Spleen (tissue), 11 donors: ENCODE measurements around the gene ZSCAN21. TPM values are rescaled to one million over a fixed set of nuclear protein-coding genes. Genes with fewer than 3 reads are reported as not detected.

Source experiments
- DNase-seq: peaks from one replicate; pipeline ENCODE4 v3.0.0-alpha.2; 2020
- H3K27ac ChIP-seq, 8 donors: fragments of 200-600 bp; sonication (generic) in 7 of 8; 1 replicate in 4 of 8; 2 replicates in 4 of 8; pipeline versions ENCODE4 v1.5.0 to v1.8.0; 2016 to 2021; ENCODE audit warnings: inconsistent platforms in 4 of 8, mild to moderate bottlenecking in 4 of 8, moderate library complexity in 1 of 8
- H3K27me3 ChIP-seq, 7 donors: fragments of 200-600 bp; sonication (generic) in 6 of 7; replicated peaks in 1 of 7; 1 replicate in 4 of 7; 2 replicates in 3 of 7; pipeline versions ENCODE4 v1.5.0 to v1.8.0; 2016 to 2021; ENCODE audit warnings: inconsistent platforms in 3 of 7, mild to moderate bottlenecking in 1 of 7
- H3K36me3 ChIP-seq, 6 donors: fragments of 200-600 bp; sonication (generic) in 5 of 6; 1 replicate in 4 of 6; 2 replicates in 2 of 6; pipeline versions ENCODE4 v1.5.0 to v1.8.0; 2016 to 2021; ENCODE audit warnings: inconsistent platforms in 2 of 6
- H3K4me1 ChIP-seq, 6 donors: fragments of 200-600 bp; sonication (generic) in 5 of 6; 1 replicate in 3 of 6; 2 replicates in 3 of 6; pipeline versions ENCODE4 v1.5.0 to v1.8.0; 2016 to 2021; ENCODE audit warnings: inconsistent platforms in 3 of 6
- H3K4me3 ChIP-seq, 8 donors: fragments of 200-600 bp; sonication (generic) in 7 of 8; 1 replicate in 4 of 8; 2 replicates in 4 of 8; pipeline versions ENCODE4 v1.5.0 to v1.8.0; 2016 to 2021; ENCODE audit warnings: inconsistent platforms in 4 of 8, mild to moderate bottlenecking in 4 of 8, moderate library complexity in 2 of 8
- H3K9me3 ChIP-seq, 8 donors: fragments of 200-600 bp; sonication (generic) in 7 of 8; 1 replicate in 4 of 8; 2 replicates in 4 of 8; pipeline versions ENCODE4 v1.5.0 to v1.8.0; 2016 to 2021; ENCODE audit warnings: inconsistent platforms in 4 of 8
- POLR2A ChIP-seq, 3 donors: fragments of 450-650 bp; IDR thresholded peaks; one replicate each; pipeline ENCODE4 v1.5.1; 2017; ENCODE audit warnings: antibody characterized with exemption in 3 of 3, mild to moderate bottlenecking in 1 of 3
- POLR2AphosphoS5 ChIP-seq, 3 donors: sonication (generic); formaldehyde crosslinking; IDR thresholded peaks; one replicate each; pipeline ENCODE4 v1.5.1; 2017; ENCODE audit warnings: antibody characterized with exemption in 3 of 3
- WGBS, 5 donors: extraction: QIAGEN DNeasy Blood & Tissue Kit in 3 of 5; methylation state at CpG; one replicate each; pipeline versions ENCODE4 v1.1.5 to v1.1.7; 2013 to 2018; 5-methylcytosine and 5-hydroxymethylcytosine counted together
- intact Hi-C: fragments of 100-400 bp; cut with DNase I; formaldehyde crosslinking; loops from one replicate; pipeline ENCODE4 v1.15.0; 2023; ENCODE audit warnings: low total_unique reads
- microRNA-seq, 3 donors: library from miRNA; unstranded; fragments of <30 nt; microRNA quantifications; one replicate each; pipeline versions ENCODE4 to v1.1.0, GENCODE V29; 2019 to 2020
- polyA plus RNA-seq, 3 donors: library from polyadenylated mRNA; stranded (reverse); fragments of 200-250 nt; gene quantifications; one replicate each; pipeline ENCODE4 v1.2.1, GENCODE V29; 2013
- small RNA-seq, 4 donors: library from RNA; depleted of rRNA; stranded (forward); fragments of <200 nt; gene quantifications; one replicate each; pipeline ENCODE3, GENCODE V24; 2016
- total RNA-seq, 7 donors: library from RNA; depleted of rRNA in 3 of 7; stranded (reverse); fragments of >200 nt in 3 of 7; fragmentation: NEBNext Ultra II Directional in 4 of 7; extraction: Animal tissue kit (Norgen Biotek cat#: 25700) in 4 of 7; gene quantifications; one replicate each; pipeline versions ENCODE4 v1.1.0 to v1.2.1, GENCODE V29; 2016 to 2021
- TF ChIP-seq, protein P1 (sequence below), 11 experiments: fragments of 200-600 bp in 7 of 11; fragments of 450-650 bp in 4 of 11; sonication (generic) in 4 of 11; IDR thresholded peaks in 8 of 11; conservative IDR thresholded peaks in 3 of 11; 1 replicate in 7 of 11; 2 replicates in 4 of 11; pipeline versions ENCODE4 v1.4.0 to v1.8.0; 2016 to 2021; ENCODE audit warnings: antibody characterized with exemption in 11 of 11, inconsistent platforms in 4 of 11, mild to moderate bottlenecking in 1 of 11
- donor health status: healthy with polysubstance abuse.
- donor health status: DM: no; HTN: no; CAD: no; lungs with moderate emphysema.
- donor health status: DM: no; HTN: no; CAD: no.
- donor health status: Bipolar disorder and iron deficiency.
- donor health status: healthy.
- donor health status: DM: no; HTN: no; CAD: no.
- donor health status: DM: yes; HTN: yes; CAD: no.

ZSCAN21 gene
- total and polyA plus RNA-seq, 10 donors: 3.7 to 14.3 (median 8.6) TPM

DNA sequence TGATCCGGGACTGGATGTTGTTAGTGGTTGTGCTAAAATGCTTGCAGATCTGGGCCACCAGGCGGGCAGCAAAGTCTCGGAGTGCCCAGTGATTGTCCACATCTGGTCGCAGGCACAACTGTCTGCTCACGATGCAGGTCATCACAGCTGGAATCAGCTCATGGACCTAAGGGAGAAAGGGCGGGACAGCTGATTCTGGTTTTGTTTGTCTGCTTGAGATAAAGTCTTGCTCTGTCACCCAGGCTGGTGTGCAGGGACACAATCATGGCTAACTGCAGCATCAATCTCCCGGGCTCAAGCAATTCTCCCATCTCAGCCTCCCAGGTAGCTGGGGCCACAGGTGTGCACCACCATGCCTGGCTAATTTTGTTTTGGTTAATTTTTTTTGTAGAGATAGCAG is 61.6 kb downstream of the ZSCAN21 start:
- 90 to 97% (median 95%) methylated on average over 6 to 7 of the region's 7 CpGs for WGBS, 5 donors
- TF ChIP-seq POLR2AphosphoS5 (IDR thresholded peaks at IDR 0.05) (no peak), POLR2A (IDR thresholded peaks at IDR 0.05) (no peak)
- TF ChIP-seq, protein P1, sequence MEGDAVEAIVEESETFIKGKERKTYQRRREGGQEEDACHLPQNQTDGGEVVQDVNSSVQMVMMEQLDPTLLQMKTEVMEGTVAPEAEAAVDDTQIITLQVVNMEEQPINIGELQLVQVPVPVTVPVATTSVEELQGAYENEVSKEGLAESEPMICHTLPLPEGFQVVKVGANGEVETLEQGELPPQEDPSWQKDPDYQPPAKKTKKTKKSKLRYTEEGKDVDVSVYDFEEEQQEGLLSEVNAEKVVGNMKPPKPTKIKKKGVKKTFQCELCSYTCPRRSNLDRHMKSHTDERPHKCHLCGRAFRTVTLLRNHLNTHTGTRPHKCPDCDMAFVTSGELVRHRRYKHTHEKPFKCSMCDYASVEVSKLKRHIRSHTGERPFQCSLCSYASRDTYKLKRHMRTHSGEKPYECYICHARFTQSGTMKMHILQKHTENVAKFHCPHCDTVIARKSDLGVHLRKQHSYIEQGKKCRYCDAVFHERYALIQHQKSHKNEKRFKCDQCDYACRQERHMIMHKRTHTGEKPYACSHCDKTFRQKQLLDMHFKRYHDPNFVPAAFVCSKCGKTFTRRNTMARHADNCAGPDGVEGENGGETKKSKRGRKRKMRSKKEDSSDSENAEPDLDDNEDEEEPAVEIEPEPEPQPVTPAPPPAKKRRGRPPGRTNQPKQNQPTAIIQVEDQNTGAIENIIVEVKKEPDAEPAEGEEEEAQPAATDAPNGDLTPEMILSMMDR (IDR thresholded peaks at IDR 0.05 in 8 of 11, conservative IDR thresholded peaks at IDR 0.05 in 3 of 11): no peak
- Histone ChIP-seq H3K4me1 (no peaks in the 10 kb centered on the region), H3K36me3 (peaks cover 0 to 93% (median 78%) of the 10 kb centered on the region in 6 donors), H3K9me3 (no peaks in the 10 kb centered on the region), H3K27me3 (no peaks in the 10 kb centered on the region), H3K4me3 (no peak overlapping the region), H3K27ac (no peak overlapping the region)
- no peak for DNase-seq
- intact Hi-C loops: no loop called here

- no peak for DNase-seq
- peaks cover 0 to 85% (median 73%) of the 10 kb centered on the region in 6 donors for H3K36me3 ChIP-seq
- 77 to 90% (median 87%) methylated on average over 8 to 13 of the region's 13 CpGs for WGBS, 5 donors
Measured at GRCh38 chr7:100111914-100112313, 62.3 kb downstream of the ZSCAN21 start.

More at GRCh38 chr7:100111914-100112313, 62.3 kb downstream of the ZSCAN21 start:
- no peak overlapping the region for H3K27ac ChIP-seq
- no peak overlapping the region for H3K4me3 ChIP-seq
- TF ChIP-seq POLR2AphosphoS5 (IDR thresholded peaks at IDR 0.05): peak in 1 of 3 donors; percentile 34
- TF ChIP-seq, protein P1 (IDR thresholded peaks at IDR 0.05 in 8 of 11, conservative IDR thresholded peaks at IDR 0.05 in 3 of 11): no peak
- H3K27me3 ChIP-seq: no peaks in the 10 kb centered on the region
- H3K4me1 ChIP-seq: no peaks in the 10 kb centered on the region
- no peaks in the 10 kb centered on the region for H3K9me3 ChIP-seq
- intact Hi-C loops: no loop called here

Small RNA genes within 50 kb of the gene (microRNA-seq; reads per million reads assigned to microRNA genes)
- gene MIR106B (1,787 to 4,141 (median 2,143) reads per million in 3 donors), gene MIR25 (490 to 708 (median 499) reads per million in 3 donors), gene MIR93 (2,951 to 5,803 (median 3,862) reads per million in 3 donors)

Small RNA genes within 50 kb of the gene (small RNA-seq; reads per million reads assigned to genes)
- gene MIR106B: 45.6 to 71.3 (median 61.7) reads per million in 4 donors
- 1,337 to 2,011 (median 1,753) reads per million in 4 donors for gene MIR25
- 81.4 to 113 (median 106) reads per million in 4 donors for gene MIR93

Other genes starting within 250 kb of the ZSCAN21 start
- 1 to 10 TPM in 1 of 7 donors, under 1 TPM in 1, not detected in 5; 0.39 to 1.2 TPM for gene CYP3A43, start 221.8 kb upstream of the ZSCAN21 start, total RNA-seq
- gene CYP3A43, start 221.8 kb upstream of the ZSCAN21 start, polyA plus RNA-seq: not detected
- gene OR2AE1, start 172.7 kb upstream of the ZSCAN21 start, total RNA-seq: under 1 TPM in 1 of 7 donors, not detected in 6; 0.94 TPM
- gene OR2AE1, start 172.7 kb upstream of the ZSCAN21 start, polyA plus RNA-seq: not detected
- gene TRIM4, start 130.2 kb upstream of the ZSCAN21 start, total RNA-seq: 10 to 100 TPM; 34.7 to 58.5 (median 40.3) TPM
- gene TRIM4, start 130.2 kb upstream of the ZSCAN21 start, polyA plus RNA-seq: 10 to 100 TPM; 14.3 to 20.9 (median 14.7) TPM
- 1 to 10 TPM in 1 of 7 donors, under 1 TPM in 1, not detected in 5; 0.47 to 1.0 TPM for gene GJC3, start 120.2 kb upstream of the ZSCAN21 start, total RNA-seq
- gene GJC3, start 120.2 kb upstream of the ZSCAN21 start, polyA plus RNA-seq: under 1 TPM in 2 of 3 donors, not detected in 1; 0.29 to 0.53 TPM
- gene AZGP1, start 73.7 kb upstream of the ZSCAN21 start, total RNA-seq: under 1 TPM in 1 of 7 donors, not detected in 6; 0.79 TPM
- gene AZGP1, start 73.7 kb upstream of the ZSCAN21 start, polyA plus RNA-seq: 1 to 10 TPM in 1 of 3 donors, under 1 TPM in 2; 0.13 to 2.3 (median 0.36) TPM
- gene ZKSCAN1, start 34.2 kb upstream of the ZSCAN21 start, total RNA-seq: 10 to 100 TPM; 29.7 to 77.9 (median 65.7) TPM
- 10 to 100 TPM in 2 of 3 donors, 1 to 10 TPM in 1; 7.3 to 11.5 (median 10.6) TPM for gene ZKSCAN1, start 34.2 kb upstream of the ZSCAN21 start, polyA plus RNA-seq
- 10 to 100 TPM; 25.7 to 34.0 (median 29.3) TPM for gene ZNF3, start 31.9 kb downstream of the ZSCAN21 start, total RNA-seq
- 10 to 100 TPM; 11.0 to 17.3 (median 14.8) TPM for gene ZNF3, start 31.9 kb downstream of the ZSCAN21 start, polyA plus RNA-seq
- gene COPS6, start 39.2 kb downstream of the ZSCAN21 start, total RNA-seq: 10 to 100 TPM; 47.0 to 86.7 (median 64.7) TPM
- gene COPS6, start 39.2 kb downstream of the ZSCAN21 start, polyA plus RNA-seq: 10 to 100 TPM; 80.7 to 89.6 (median 83.5) TPM
- gene MCM7, start 51.6 kb downstream of the ZSCAN21 start, total RNA-seq: 10 to 100 TPM; 49.5 to 74.7 (median 64.8) TPM
- gene MCM7, start 51.6 kb downstream of the ZSCAN21 start, polyA plus RNA-seq: 10 to 100 TPM; 72.3 to 92.7 (median 75.8) TPM
- gene AP4M1, start 51.9 kb downstream of the ZSCAN21 start, total RNA-seq: 10 to 100 TPM in 5 of 7 donors, 1 to 10 TPM in 2; 9.2 to 18.0 (median 12.0) TPM
- gene AP4M1, start 51.9 kb downstream of the ZSCAN21 start, polyA plus RNA-seq: 10 to 100 TPM in 2 of 3 donors, 1 to 10 TPM in 1; 8.7 to 10.1 (median 10.1) TPM
- 10 to 100 TPM; 29.7 to 44.0 (median 36.5) TPM for gene TAF6, start 69.6 kb downstream of the ZSCAN21 start, total RNA-seq
- gene TAF6, start 69.6 kb downstream of the ZSCAN21 start, polyA plus RNA-seq: 10 to 100 TPM; 16.5 to 36.6 (median 21.3) TPM
- gene CNPY4, start 69.9 kb downstream of the ZSCAN21 start, total RNA-seq: 10 to 100 TPM; 12.4 to 19.7 (median 15.2) TPM
- gene CNPY4, start 69.9 kb downstream of the ZSCAN21 start, polyA plus RNA-seq: 10 to 100 TPM in 2 of 3 donors, 1 to 10 TPM in 1; 9.7 to 14.1 (median 11.0) TPM
- 1 to 10 TPM; 1.7 to 4.4 (median 2.0) TPM for gene MBLAC1, start 77.2 kb downstream of the ZSCAN21 start, total RNA-seq
- 1 to 10 TPM; 1.8 to 2.7 (median 2.4) TPM for gene MBLAC1, start 77.2 kb downstream of the ZSCAN21 start, polyA plus RNA-seq
- gene LAMTOR4, start 99.1 kb downstream of the ZSCAN21 start, total RNA-seq: 100 to 1,000 TPM; 152 to 328 (median 187) TPM
- 100 to 1,000 TPM; 470 to 709 (median 574) TPM for gene LAMTOR4, start 99.1 kb downstream of the ZSCAN21 start, polyA plus RNA-seq
- gene TRAPPC14, start 108.9 kb downstream of the ZSCAN21 start, total RNA-seq: 10 to 100 TPM; 33.0 to 68.7 (median 48.2) TPM
- 10 to 100 TPM; 33.0 to 54.5 (median 51.4) TPM for gene TRAPPC14, start 108.9 kb downstream of the ZSCAN21 start, polyA plus RNA-seq
- gene GAL3ST4, start 118.8 kb downstream of the ZSCAN21 start, total RNA-seq: 1 to 10 TPM; 1.3 to 6.2 (median 3.0) TPM
- 1 to 10 TPM; 1.0 to 2.8 (median 1.1) TPM for gene GAL3ST4, start 118.8 kb downstream of the ZSCAN21 start, polyA plus RNA-seq
- gene GPC2, start 127.6 kb downstream of the ZSCAN21 start, total RNA-seq: 1 to 10 TPM; 2.4 to 5.3 (median 4.5) TPM
- gene GPC2, start 127.6 kb downstream of the ZSCAN21 start, polyA plus RNA-seq: 1 to 10 TPM; 2.1 to 4.4 (median 4.2) TPM
- gene STAG3, start 128.1 kb downstream of the ZSCAN21 start, total RNA-seq: 10 to 100 TPM in 5 of 7 donors, 1 to 10 TPM in 2; 8.0 to 59.6 (median 31.4) TPM
- gene STAG3, start 128.1 kb downstream of the ZSCAN21 start, polyA plus RNA-seq: 100 to 1,000 TPM in 2 of 3 donors, 10 to 100 TPM in 1; 69.5 to 123 (median 104) TPM
- 10 to 100 TPM; 21.9 to 58.7 (median 33.9) TPM for gene PVRIG, start 170.2 kb downstream of the ZSCAN21 start, total RNA-seq
- 10 to 100 TPM; 20.3 to 41.2 (median 30.2) TPM for gene PVRIG, start 170.2 kb downstream of the ZSCAN21 start, polyA plus RNA-seq